ENCODE data around the gene MAPKBP1. TPM values are rescaled to one million over a fixed set of nuclear protein-coding genes. Genes with fewer than 3 reads are reported as not detected.
"Not testable (repeated sequence)": the region's sequence is repeated elsewhere in the genome, so short reads cannot be mapped to it uniquely, and the experiment has no call there.

Gene MAPKBP1
- total RNA-seq, 6 experiments from 2014 or later = 4.3 to 7.9 (median 5.7) TPM

DNA sequence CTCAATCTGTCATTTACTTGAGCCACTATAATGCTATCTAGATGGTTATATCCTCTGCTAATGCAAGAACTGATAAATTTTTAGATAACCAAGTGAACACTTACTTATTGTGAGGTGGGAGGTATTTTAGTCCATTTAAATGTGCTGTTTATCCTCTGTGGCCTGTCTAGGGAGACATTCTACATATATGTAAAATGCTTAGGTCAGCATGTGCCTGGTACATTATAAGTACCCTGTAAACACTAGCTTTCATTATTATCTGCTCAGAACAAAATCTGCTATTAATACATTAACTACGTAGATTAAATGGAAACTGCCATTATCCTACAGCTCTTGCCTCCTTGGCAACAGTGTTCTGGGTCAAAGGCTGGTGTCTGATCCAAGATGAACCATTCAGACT, 41.8 kb upstream of the MAPKBP1 start:
- Histone ChIP-seq H3K36me3 (peaks cover 0 to 30% (median 11%) of the 10 kb centered on the region in 4 donors), H3K27ac (no peak overlapping the region), H3K9me3 (no peaks in the 10 kb centered on the region), H3K4me3 (no peak overlapping the region), H3K4me1 (no peaks in the 10 kb centered on the region), H3K27me3 (no peaks in the 10 kb centered on the region)
- TF ChIP-seq, protein P1, sequence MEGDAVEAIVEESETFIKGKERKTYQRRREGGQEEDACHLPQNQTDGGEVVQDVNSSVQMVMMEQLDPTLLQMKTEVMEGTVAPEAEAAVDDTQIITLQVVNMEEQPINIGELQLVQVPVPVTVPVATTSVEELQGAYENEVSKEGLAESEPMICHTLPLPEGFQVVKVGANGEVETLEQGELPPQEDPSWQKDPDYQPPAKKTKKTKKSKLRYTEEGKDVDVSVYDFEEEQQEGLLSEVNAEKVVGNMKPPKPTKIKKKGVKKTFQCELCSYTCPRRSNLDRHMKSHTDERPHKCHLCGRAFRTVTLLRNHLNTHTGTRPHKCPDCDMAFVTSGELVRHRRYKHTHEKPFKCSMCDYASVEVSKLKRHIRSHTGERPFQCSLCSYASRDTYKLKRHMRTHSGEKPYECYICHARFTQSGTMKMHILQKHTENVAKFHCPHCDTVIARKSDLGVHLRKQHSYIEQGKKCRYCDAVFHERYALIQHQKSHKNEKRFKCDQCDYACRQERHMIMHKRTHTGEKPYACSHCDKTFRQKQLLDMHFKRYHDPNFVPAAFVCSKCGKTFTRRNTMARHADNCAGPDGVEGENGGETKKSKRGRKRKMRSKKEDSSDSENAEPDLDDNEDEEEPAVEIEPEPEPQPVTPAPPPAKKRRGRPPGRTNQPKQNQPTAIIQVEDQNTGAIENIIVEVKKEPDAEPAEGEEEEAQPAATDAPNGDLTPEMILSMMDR (IDR thresholded peaks at IDR 0.05) = no peak
- no peak for TF ChIP-seq POLR2A (IDR thresholded peaks at IDR 0.05)
- ATAC-seq (no peak), DNase-seq (no peak)
- 80% methylated on average over 1 of the region's 1 CpG for WGBS (ENCODE audit: insufficient coverage, low coverage, low lambda C conversion rate, missing lambda C conversion rate)
- intact Hi-C loops (cut with DNase I) = no loop called here

DNA sequence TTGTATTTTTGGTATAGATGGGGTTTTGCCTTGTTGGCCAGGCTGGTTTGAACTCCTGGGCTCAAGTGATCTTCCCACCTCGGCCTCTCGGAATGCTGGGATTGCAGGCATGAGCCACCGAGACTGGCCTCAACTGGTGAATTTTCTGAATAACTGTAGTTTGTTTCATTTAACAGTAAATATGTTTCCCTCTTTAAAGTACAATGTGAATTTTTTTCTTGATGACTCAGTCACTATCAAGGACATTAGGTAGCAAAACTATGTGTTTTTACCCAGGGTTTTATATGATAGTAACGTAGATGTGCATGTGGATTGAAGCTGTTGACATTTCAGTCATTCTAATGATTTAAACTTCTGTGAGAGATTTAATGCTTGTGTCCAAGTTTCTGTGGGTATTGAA, 40.2 kb upstream of the MAPKBP1 start:
- Histone ChIP-seq H3K4me1 (no peaks in the 10 kb centered on the region), H3K9me3 (no peaks in the 10 kb centered on the region), H3K36me3 (peaks cover 0 to 32% (median 11%) of the 10 kb centered on the region in 4 donors), H3K4me3 (no peak overlapping the region), H3K27me3 (no peaks in the 10 kb centered on the region), H3K27ac (no peak overlapping the region)
- intact Hi-C loops (cut with DNase I) = no loop called here
- no peak for DNase-seq
- ATAC-seq = no peak
- WGBS (ENCODE audit: insufficient coverage, low coverage, low lambda C conversion rate, missing lambda C conversion rate) = 91% methylated on average over 4 of the region's 4 CpGs
- no peak for TF ChIP-seq POLR2A (IDR thresholded peaks at IDR 0.05)
- TF ChIP-seq, protein P1 (IDR thresholded peaks at IDR 0.05) = no peak

DNA sequence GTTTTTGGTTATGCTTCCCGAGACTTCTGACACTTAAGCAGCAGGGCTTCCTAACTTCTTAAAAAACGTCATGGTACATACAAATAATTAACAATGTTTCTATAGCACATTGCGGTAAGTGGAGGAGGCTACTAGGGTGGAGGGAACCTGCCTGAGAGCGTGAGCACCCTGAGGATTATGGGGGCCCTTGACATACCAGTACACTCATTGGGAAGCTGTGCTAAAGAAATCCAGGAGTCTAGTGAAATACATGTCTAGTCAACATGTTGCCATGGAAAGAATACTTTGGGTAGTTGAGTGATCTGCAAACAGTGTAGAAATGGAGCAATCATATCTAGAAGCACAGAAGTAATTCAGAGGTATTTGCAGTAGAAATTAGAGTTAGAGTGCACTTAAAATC, 39.2 kb upstream of the MAPKBP1 start:
- Histone ChIP-seq H3K36me3 (peaks cover 0 to 34% (median 11%) of the 10 kb centered on the region in 4 donors), H3K4me1 (no peaks in the 10 kb centered on the region), H3K27me3 (no peaks in the 10 kb centered on the region), H3K4me3 (no peak overlapping the region), H3K27ac (no peak overlapping the region), H3K9me3 (no peaks in the 10 kb centered on the region)
- ATAC-seq (no peak), DNase-seq (no peak)
- intact Hi-C loops (cut with DNase I) = no loop called here
- TF ChIP-seq, protein P1 (IDR thresholded peaks at IDR 0.05) = no peak
- TF ChIP-seq POLR2A (IDR thresholded peaks at IDR 0.05) = no peak
- WGBS (ENCODE audit: insufficient coverage, low coverage, low lambda C conversion rate, missing lambda C conversion rate) = 93% methylated on average over 4 of the region's 4 CpGs

DNA sequence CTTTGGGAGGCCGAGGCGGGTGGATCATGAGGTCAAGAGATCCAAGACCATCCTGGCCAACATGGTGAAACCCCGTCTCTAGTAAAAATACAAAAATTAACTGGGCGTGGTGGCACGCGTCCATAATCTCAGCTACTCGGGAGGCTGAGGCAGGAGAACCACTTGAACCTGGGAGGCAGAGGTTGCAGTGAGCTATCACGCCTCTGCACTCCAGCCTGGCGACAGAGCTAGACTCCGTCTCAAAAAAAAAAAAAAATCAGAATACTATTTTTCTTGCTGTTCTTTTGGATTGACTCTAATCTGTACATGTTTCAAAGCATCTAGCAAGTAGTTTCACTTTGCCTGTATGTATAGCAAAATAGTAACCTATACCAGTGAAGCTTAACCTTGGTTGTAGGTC, 38.8 kb upstream of the MAPKBP1 start:
- H3K4me1 ChIP-seq; H3K27me3 ChIP-seq; intact Hi-C loops (cut with DNase I); DNase-seq; ATAC-seq; H3K4me3 ChIP-seq; H3K27ac ChIP-seq; H3K9me3 ChIP-seq: not testable (repeated sequence)
- peaks cover 0 to 32% (median 10%) of the 10 kb centered on the region in 4 donors for H3K36me3 ChIP-seq
- 100% methylated on average over 3 of the region's 10 CpGs for WGBS (ENCODE audit: insufficient coverage, low coverage, low lambda C conversion rate, missing lambda C conversion rate)

DNA sequence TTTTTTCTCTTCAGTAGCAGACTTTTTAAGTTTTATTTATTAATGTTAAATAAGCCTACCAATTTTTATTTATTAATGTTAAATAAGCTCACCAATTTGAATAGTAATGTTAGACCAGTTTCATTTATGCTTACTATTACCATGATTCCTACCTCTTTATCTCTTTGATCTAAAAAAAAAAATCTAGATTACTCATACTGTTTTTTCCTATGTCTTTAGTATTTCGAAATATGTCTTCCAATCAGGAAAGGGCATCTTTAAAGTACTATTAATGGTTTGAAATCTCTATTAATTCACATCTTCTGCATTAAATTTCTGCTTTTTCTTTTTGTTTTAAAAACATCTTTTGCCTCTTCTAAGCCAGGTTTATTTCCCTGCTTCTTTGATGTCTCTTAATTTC, 27.5 kb upstream of the MAPKBP1 start:
- Histone ChIP-seq H3K9me3 (no peaks in the 10 kb centered on the region), H3K27me3 (no peaks in the 10 kb centered on the region), H3K4me3 (no peak overlapping the region), H3K27ac (no peak overlapping the region), H3K4me1 (no peaks in the 10 kb centered on the region), H3K36me3 (peaks cover 0 to 33% (median 4%) of the 10 kb centered on the region in 4 donors)
- DNase-seq = no peak
- ATAC-seq = no peak
- no peak for TF ChIP-seq POLR2A (IDR thresholded peaks at IDR 0.05)
- TF ChIP-seq, protein P1 (IDR thresholded peaks at IDR 0.05) = no peak
- intact Hi-C loops (cut with DNase I) = no loop called here
- 90% methylated on average over 1 of the region's 1 CpG for WGBS (ENCODE audit: insufficient coverage, low coverage, low lambda C conversion rate, missing lambda C conversion rate)

Measured in right lobe of liver (tissue), 6 donors.